CD8-positive, alpha-beta memory T cell (primary cell): ENCODE results near the gene PGBD4. TPM values are rescaled to one million over a fixed set of nuclear protein-coding genes. Genes with fewer than 3 reads are reported as not detected.

Source experiments
- polyA plus RNA-seq: library from polyadenylated mRNA; unstranded; fragments of 300-500 nt; fragmentation: Illumina TruSeq; gene quantifications from one replicate; pipeline ENCODE4 v1.2.3, GENCODE V29; 2021
- total RNA-seq, 2 experiments: library from RNA; stranded (reverse); gene quantifications; one replicate each; pipeline ENCODE4 v1.2.3, GENCODE V29; 2021

PGBD4 gene
- total and polyA plus RNA-seq, 3 experiments from 2014 or later = 1.4 to 3.2 (median 2.8) TPM

Other genes starting within 250 kb of the PGBD4 start
- not detected for gene CHRM5, start 133.6 kb upstream of the PGBD4 start, total RNA-seq
- not detected for gene CHRM5, start 133.6 kb upstream of the PGBD4 start, polyA plus RNA-seq
- gene AVEN, start 62.9 kb upstream of the PGBD4 start, total RNA-seq = 10 to 100 TPM; 23.0 to 24.6 TPM
- gene AVEN, start 62.9 kb upstream of the PGBD4 start, polyA plus RNA-seq = 9.6 TPM
- 10 to 100 TPM; 75.0 to 78.9 TPM for gene EMC7, start 221 bp upstream of the PGBD4 start, total RNA-seq
- gene EMC7, start 221 bp upstream of the PGBD4 start, polyA plus RNA-seq = 128 TPM
- 10 to 100 TPM; 42.2 to 43.8 TPM for gene KATNBL1, start 108.0 kb downstream of the PGBD4 start, total RNA-seq
- gene KATNBL1, start 108.0 kb downstream of the PGBD4 start, polyA plus RNA-seq = 29.0 TPM
- 100 to 1,000 TPM; 115 TPM for gene EMC4, start 122.9 kb downstream of the PGBD4 start, total RNA-seq
- 199 TPM for gene EMC4, start 122.9 kb downstream of the PGBD4 start, polyA plus RNA-seq
- gene SLC12A6, start 235.7 kb downstream of the PGBD4 start, total RNA-seq = 10 to 100 TPM; 19.2 to 20.6 TPM
- 7.1 TPM for gene SLC12A6, start 235.7 kb downstream of the PGBD4 start, polyA plus RNA-seq
- 100 to 1,000 TPM; 284 to 292 TPM for gene NOP10, start 241.1 kb downstream of the PGBD4 start, total RNA-seq
- 294 TPM for gene NOP10, start 241.1 kb downstream of the PGBD4 start, polyA plus RNA-seq
- gene NUTM1, start 241.2 kb downstream of the PGBD4 start, total RNA-seq = not detected
- not detected for gene NUTM1, start 241.2 kb downstream of the PGBD4 start, polyA plus RNA-seq